Spleen (tissue), 11 donors: ENCODE results near the gene NTRK2. TPM values are rescaled to one million over a fixed set of nuclear protein-coding genes. Genes with fewer than 3 reads are reported as not detected.

Experiments
- DNase-seq: peaks from one replicate; pipeline ENCODE4 v3.0.0-alpha.2; 2020
- H3K27ac ChIP-seq, 8 donors: fragments of 200-600 bp; sonication (generic) in 7 of 8; 1 replicate in 4 of 8; 2 replicates in 4 of 8; pipeline versions ENCODE4 v1.5.0 to v1.8.0; 2016 to 2021; ENCODE audit warnings: inconsistent platforms in 4 of 8, mild to moderate bottlenecking in 4 of 8, moderate library complexity in 1 of 8
- H3K27me3 ChIP-seq, 7 donors: fragments of 200-600 bp; sonication (generic) in 6 of 7; replicated peaks in 1 of 7; 1 replicate in 4 of 7; 2 replicates in 3 of 7; pipeline versions ENCODE4 v1.5.0 to v1.8.0; 2016 to 2021; ENCODE audit warnings: inconsistent platforms in 3 of 7, mild to moderate bottlenecking in 1 of 7
- H3K36me3 ChIP-seq, 6 donors: fragments of 200-600 bp; sonication (generic) in 5 of 6; 1 replicate in 4 of 6; 2 replicates in 2 of 6; pipeline versions ENCODE4 v1.5.0 to v1.8.0; 2016 to 2021; ENCODE audit warnings: inconsistent platforms in 2 of 6
- H3K4me1 ChIP-seq, 6 donors: fragments of 200-600 bp; sonication (generic) in 5 of 6; 1 replicate in 3 of 6; 2 replicates in 3 of 6; pipeline versions ENCODE4 v1.5.0 to v1.8.0; 2016 to 2021; ENCODE audit warnings: inconsistent platforms in 3 of 6
- H3K4me3 ChIP-seq, 8 donors: fragments of 200-600 bp; sonication (generic) in 7 of 8; 1 replicate in 4 of 8; 2 replicates in 4 of 8; pipeline versions ENCODE4 v1.5.0 to v1.8.0; 2016 to 2021; ENCODE audit warnings: inconsistent platforms in 4 of 8, mild to moderate bottlenecking in 4 of 8, moderate library complexity in 2 of 8
- H3K9me3 ChIP-seq, 8 donors: fragments of 200-600 bp; sonication (generic) in 7 of 8; 1 replicate in 4 of 8; 2 replicates in 4 of 8; pipeline versions ENCODE4 v1.5.0 to v1.8.0; 2016 to 2021; ENCODE audit warnings: inconsistent platforms in 4 of 8
- POLR2A ChIP-seq, 3 donors: fragments of 450-650 bp; IDR thresholded peaks; one replicate each; pipeline ENCODE4 v1.5.1; 2017; ENCODE audit warnings: antibody characterized with exemption in 3 of 3, mild to moderate bottlenecking in 1 of 3
- POLR2AphosphoS5 ChIP-seq, 3 donors: sonication (generic); formaldehyde crosslinking; IDR thresholded peaks; one replicate each; pipeline ENCODE4 v1.5.1; 2017; ENCODE audit warnings: antibody characterized with exemption in 3 of 3
- WGBS, 5 donors: extraction: QIAGEN DNeasy Blood & Tissue Kit in 3 of 5; methylation state at CpG; one replicate each; pipeline versions ENCODE4 v1.1.5 to v1.1.7; 2013 to 2018; 5-methylcytosine and 5-hydroxymethylcytosine counted together
- intact Hi-C: fragments of 100-400 bp; cut with DNase I; formaldehyde crosslinking; loops from one replicate; pipeline ENCODE4 v1.15.0; 2023; ENCODE audit warnings: low total_unique reads
- polyA plus RNA-seq, 3 donors: library from polyadenylated mRNA; stranded (reverse); fragments of 200-250 nt; gene quantifications; one replicate each; pipeline ENCODE4 v1.2.1, GENCODE V29; 2013
- total RNA-seq, 7 donors: library from RNA; depleted of rRNA in 3 of 7; stranded (reverse); fragments of >200 nt in 3 of 7; fragmentation: NEBNext Ultra II Directional in 4 of 7; extraction: Animal tissue kit (Norgen Biotek cat#: 25700) in 4 of 7; gene quantifications; one replicate each; pipeline versions ENCODE4 v1.1.0 to v1.2.1, GENCODE V29; 2016 to 2021
- TF ChIP-seq, protein P1 (sequence below), 11 experiments: fragments of 200-600 bp in 7 of 11; fragments of 450-650 bp in 4 of 11; sonication (generic) in 4 of 11; IDR thresholded peaks in 8 of 11; conservative IDR thresholded peaks in 3 of 11; 1 replicate in 7 of 11; 2 replicates in 4 of 11; pipeline versions ENCODE4 v1.4.0 to v1.8.0; 2016 to 2021; ENCODE audit warnings: antibody characterized with exemption in 11 of 11, inconsistent platforms in 4 of 11, mild to moderate bottlenecking in 1 of 11
- donor health status: healthy with polysubstance abuse.
- donor health status: DM: no; HTN: no; CAD: no; lungs with moderate emphysema.
- donor health status: DM: no; HTN: no; CAD: no.
- donor health status: Bipolar disorder and iron deficiency.
- donor health status: healthy.
- donor health status: DM: no; HTN: no; CAD: no.
- donor health status: DM: yes; HTN: yes; CAD: no.

NTRK2 gene
- total and polyA plus RNA-seq, 10 donors, result 0.63 to 22.7 (median 8.9) TPM

DNA sequence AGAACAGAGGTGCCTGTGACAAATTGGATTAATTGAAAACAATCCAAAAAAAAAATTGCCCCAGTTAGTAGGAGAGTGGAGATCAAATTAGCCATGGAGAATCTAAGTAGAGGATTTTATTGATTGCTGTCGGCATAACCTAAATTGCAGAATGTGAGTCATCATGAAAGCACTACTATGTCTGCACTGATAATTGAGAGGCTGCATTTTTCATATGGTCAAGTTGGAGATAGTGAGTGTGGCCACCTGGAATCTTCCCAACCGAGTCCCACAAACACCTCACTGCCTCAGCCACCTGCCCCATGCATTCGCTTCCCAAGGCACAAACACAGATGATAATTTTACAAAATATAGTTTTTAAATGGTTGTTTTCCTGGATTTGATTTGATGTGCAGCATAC is 123.7 kb downstream of the NTRK2 start:
- no peak for DNase-seq
- TF ChIP-seq, protein P1, sequence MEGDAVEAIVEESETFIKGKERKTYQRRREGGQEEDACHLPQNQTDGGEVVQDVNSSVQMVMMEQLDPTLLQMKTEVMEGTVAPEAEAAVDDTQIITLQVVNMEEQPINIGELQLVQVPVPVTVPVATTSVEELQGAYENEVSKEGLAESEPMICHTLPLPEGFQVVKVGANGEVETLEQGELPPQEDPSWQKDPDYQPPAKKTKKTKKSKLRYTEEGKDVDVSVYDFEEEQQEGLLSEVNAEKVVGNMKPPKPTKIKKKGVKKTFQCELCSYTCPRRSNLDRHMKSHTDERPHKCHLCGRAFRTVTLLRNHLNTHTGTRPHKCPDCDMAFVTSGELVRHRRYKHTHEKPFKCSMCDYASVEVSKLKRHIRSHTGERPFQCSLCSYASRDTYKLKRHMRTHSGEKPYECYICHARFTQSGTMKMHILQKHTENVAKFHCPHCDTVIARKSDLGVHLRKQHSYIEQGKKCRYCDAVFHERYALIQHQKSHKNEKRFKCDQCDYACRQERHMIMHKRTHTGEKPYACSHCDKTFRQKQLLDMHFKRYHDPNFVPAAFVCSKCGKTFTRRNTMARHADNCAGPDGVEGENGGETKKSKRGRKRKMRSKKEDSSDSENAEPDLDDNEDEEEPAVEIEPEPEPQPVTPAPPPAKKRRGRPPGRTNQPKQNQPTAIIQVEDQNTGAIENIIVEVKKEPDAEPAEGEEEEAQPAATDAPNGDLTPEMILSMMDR (IDR thresholded peaks at IDR 0.05 in 8 of 11, conservative IDR thresholded peaks at IDR 0.05 in 3 of 11), result no peak
- TF ChIP-seq POLR2AphosphoS5 (IDR thresholded peaks at IDR 0.05) (no peak), POLR2A (IDR thresholded peaks at IDR 0.05) (no peak)
- no peaks in the 10 kb centered on the region for H3K4me1 ChIP-seq
- intact Hi-C loops, result no loop called here
- WGBS, 5 donors, result 83 to 97% (median 90%) methylated on average over 3 of the region's 3 CpGs
- no peak overlapping the region for H3K4me3 ChIP-seq
- H3K27ac ChIP-seq, result no peak overlapping the region
- H3K9me3 ChIP-seq, result no peaks in the 10 kb centered on the region
- no peaks in the 10 kb centered on the region for H3K36me3 ChIP-seq
- no peaks in the 10 kb centered on the region for H3K27me3 ChIP-seq

DNA sequence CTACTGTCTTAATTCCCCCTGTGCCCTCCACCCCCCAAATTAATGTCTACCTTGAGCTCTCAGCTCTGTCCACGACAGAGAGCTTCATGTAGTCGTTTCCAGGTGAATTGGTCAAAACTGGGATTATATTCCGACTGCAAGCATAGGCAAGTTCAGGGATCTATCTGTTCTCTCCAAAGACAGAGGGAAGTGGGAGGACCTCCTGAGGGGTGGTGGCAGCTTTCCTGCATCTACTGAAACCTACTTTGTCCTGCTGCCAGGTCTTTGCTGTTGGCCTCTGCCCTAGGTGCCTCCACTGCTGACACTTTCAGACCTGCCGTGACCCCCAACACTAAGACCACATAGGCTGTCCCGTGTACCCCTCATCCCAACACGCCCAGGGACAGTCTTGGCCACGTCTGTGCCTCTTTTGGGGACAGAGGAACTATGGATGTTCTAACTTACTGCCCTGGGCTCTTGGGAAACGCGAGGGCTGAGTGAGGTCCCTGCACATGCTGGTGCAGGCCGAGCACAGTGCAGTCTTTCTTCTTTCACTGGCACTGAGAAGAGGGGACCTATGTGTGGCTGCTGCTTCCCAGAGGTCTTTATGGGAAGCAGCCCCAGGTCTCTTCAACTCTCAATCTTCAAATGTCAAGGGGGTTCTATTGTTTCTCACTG is 125.6 kb downstream of the NTRK2 start:
- 76 to 79% (median 78%) methylated on average over 10 of the region's 10 CpGs for WGBS, 5 donors
- Histone ChIP-seq H3K9me3 (no peaks in the 10 kb centered on the region), H3K27ac (no peak overlapping the region), H3K27me3 (no peaks in the 10 kb centered on the region), H3K4me3 (no peak overlapping the region), H3K36me3 (no peaks in the 10 kb centered on the region), H3K4me1 (no peaks in the 10 kb centered on the region)
- intact Hi-C loops, result no loop called here
- no peak for DNase-seq
- TF ChIP-seq, protein P1 (IDR thresholded peaks at IDR 0.05 in 8 of 11, conservative IDR thresholded peaks at IDR 0.05 in 3 of 11), result no peak
- TF ChIP-seq POLR2A (IDR thresholded peaks at IDR 0.05) (no peak), POLR2AphosphoS5 (IDR thresholded peaks at IDR 0.05) (no peak)

DNA sequence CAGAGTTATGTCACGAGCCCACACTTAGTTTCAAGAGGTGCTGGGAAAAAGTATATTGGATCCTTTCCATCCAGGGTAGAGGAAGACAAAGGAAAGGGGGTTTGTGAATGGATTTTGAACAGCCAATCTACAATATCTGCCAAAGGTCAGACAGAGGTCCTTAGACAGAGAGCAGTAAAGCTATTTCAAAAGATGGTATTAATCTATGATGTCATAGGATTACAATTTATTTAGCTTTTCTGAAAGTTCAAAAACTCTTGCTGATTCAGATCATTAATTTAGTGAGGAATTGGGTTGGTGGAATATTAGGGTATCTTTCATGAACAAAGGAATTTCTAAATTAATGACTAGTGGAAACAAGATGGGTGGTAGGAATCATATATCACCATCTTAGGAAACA is 126.9 kb downstream of the NTRK2 start:
- intact Hi-C loops, result no loop called here
- Histone ChIP-seq H3K4me1 (no peaks in the 10 kb centered on the region), H3K9me3 (no peaks in the 10 kb centered on the region), H3K36me3 (no peaks in the 10 kb centered on the region), H3K27me3 (no peaks in the 10 kb centered on the region), H3K27ac (no peak overlapping the region), H3K4me3 (no peak overlapping the region)
- no peak for TF ChIP-seq POLR2A (IDR thresholded peaks at IDR 0.05)
- TF ChIP-seq, protein P1 (IDR thresholded peaks at IDR 0.05 in 8 of 11, conservative IDR thresholded peaks at IDR 0.05 in 3 of 11), result no peak
- no peak for TF ChIP-seq POLR2AphosphoS5 (IDR thresholded peaks at IDR 0.05)
- WGBS, 5 donors, result 70 to 86% (median 79%) methylated on average over 1 of the region's 1 CpG
- DNase-seq, result no peak

DNA sequence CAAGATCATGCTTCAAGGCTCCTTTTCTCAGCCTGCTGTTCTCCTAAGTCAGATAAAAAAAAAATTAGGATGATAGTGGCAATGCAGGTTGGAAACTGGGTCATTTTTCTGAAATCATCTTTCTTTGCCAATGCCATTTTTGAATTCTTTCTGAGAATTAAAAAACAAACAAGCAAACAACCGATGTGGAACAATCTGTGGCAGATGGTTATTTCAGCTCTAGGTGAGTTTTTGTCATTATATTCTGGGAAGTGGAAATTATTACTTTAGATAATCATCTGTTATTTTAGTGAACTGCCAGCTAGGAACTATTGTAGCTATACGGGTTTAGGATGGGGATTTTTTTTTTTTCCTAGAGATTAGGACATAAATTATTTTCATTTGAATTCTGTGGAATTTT is 129.7 kb downstream of the NTRK2 start:
- TF ChIP-seq POLR2A (IDR thresholded peaks at IDR 0.05) (no peak), POLR2AphosphoS5 (IDR thresholded peaks at IDR 0.05) (no peak)
- TF ChIP-seq, protein P1 (IDR thresholded peaks at IDR 0.05 in 8 of 11, conservative IDR thresholded peaks at IDR 0.05 in 3 of 11), result no peak
- Histone ChIP-seq H3K27ac (no peak overlapping the region), H3K27me3 (no peaks in the 10 kb centered on the region), H3K4me3 (no peak overlapping the region), H3K4me1 (no peaks in the 10 kb centered on the region), H3K9me3 (no peaks in the 10 kb centered on the region), H3K36me3 (no peaks in the 10 kb centered on the region)
- intact Hi-C loops, result no loop called here
- DNase-seq, result no peak
- 45 to 64% (median 57%) methylated on average over 2 of the region's 2 CpGs for WGBS, 5 donors
